ENCODE results near the gene CUX1.
"Not testable (repeated sequence)": the region's sequence is repeated elsewhere in the genome, so short reads cannot be mapped to it uniquely, and the experiment has no call there.

DNA sequence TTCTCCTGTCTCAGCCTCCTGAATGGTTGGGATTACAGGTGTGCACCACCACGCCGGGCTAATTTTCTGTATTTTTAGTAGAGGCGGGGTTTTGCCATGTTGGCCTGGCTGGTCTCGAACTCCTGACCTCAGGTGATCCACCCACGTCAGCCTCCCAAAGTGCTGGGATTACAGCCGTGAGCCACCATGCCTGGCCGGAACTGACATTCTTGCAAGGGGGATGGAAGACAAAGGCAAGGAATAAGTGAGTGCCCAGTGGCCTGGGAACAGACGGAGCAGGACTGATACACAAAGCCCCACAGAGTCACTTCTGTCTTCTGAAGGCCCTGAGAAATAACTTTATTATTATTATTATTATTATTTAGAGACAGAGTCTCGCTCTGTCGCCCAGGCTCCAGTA lies 14.0 kb downstream of the CUX1 start:
- TF ChIP-seq CTCF, POLR2A (IDR thresholded peaks at IDR 0.05): not testable (repeated sequence)
